Fibroblast of villous mesenchyme (primary cell): ENCODE measurements around the gene FSTL4. TPM values are rescaled to one million over a fixed set of nuclear protein-coding genes. Genes with fewer than 3 reads are reported as not detected.

Experiments
- DNase-seq: peaks from one replicate; pipeline ENCODE4 v3.0.0-alpha.2; 2010; ENCODE audit warnings: low read depth
- H3K4me3 ChIP-seq: 2 replicates; pipeline ENCODE4 v1.5.1; 2011; ENCODE audit warnings: low read depth, mild to moderate bottlenecking, low read length
- total RNA-seq: library from RNA; depleted of rRNA; stranded (reverse); fragments of >200 nt; gene quantifications from 2 replicates; pipeline ENCODE4 v1.2.3, GENCODE V29; 2012
- TF ChIP-seq, protein P1 (sequence below): IDR thresholded peaks from 2 replicates; pipeline ENCODE4 v1.5.1; 2012; ENCODE audit warnings: low read depth, mild to moderate bottlenecking, low read length; ENCODE audit not compliant: insufficient read depth

Gene FSTL4
- total RNA-seq, 1 donor, result not detected

DNA sequence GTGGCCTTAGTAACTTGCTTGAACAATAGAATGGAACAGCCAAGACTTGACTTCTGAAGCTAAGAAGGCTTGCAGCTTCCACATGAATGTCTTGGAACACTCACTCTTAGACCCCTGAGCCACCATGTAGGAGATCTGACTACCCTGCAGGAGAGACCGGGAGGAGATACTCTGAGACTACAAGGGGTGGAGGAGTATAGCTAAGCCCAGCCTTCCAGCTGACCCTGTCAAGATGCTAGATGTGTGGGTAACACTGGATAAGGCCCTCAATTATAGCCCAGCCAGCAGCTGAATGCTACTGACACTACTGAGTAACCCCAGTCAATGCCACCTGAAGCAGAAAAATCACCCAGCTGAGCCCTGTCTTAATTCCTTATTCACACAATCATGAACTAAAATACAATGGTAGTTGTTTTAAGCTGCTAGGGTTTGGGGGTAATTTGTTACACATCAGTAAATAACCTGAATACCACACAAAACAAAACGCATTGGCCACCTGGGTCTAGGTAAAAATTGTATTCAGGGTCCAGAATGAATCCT, 180.9 kb downstream of the FSTL4 start:
- no peak for DNase-seq
- no peak overlapping the region for H3K4me3 ChIP-seq
- TF ChIP-seq, protein P1, sequence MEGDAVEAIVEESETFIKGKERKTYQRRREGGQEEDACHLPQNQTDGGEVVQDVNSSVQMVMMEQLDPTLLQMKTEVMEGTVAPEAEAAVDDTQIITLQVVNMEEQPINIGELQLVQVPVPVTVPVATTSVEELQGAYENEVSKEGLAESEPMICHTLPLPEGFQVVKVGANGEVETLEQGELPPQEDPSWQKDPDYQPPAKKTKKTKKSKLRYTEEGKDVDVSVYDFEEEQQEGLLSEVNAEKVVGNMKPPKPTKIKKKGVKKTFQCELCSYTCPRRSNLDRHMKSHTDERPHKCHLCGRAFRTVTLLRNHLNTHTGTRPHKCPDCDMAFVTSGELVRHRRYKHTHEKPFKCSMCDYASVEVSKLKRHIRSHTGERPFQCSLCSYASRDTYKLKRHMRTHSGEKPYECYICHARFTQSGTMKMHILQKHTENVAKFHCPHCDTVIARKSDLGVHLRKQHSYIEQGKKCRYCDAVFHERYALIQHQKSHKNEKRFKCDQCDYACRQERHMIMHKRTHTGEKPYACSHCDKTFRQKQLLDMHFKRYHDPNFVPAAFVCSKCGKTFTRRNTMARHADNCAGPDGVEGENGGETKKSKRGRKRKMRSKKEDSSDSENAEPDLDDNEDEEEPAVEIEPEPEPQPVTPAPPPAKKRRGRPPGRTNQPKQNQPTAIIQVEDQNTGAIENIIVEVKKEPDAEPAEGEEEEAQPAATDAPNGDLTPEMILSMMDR, result no peak

- no peak for DNase-seq
- TF ChIP-seq, protein P1, result no peak
- no peak overlapping the region for H3K4me3 ChIP-seq
Observed at GRCh38 chr5:133430095-133430494, 182.2 kb downstream of the FSTL4 start.

GRCh38 chr5:133429046-133429445, 183.3 kb downstream of the FSTL4 start:
- H3K4me3 ChIP-seq, result no peak overlapping the region
- no peak for DNase-seq
- TF ChIP-seq, protein P1, result no peak

DNA sequence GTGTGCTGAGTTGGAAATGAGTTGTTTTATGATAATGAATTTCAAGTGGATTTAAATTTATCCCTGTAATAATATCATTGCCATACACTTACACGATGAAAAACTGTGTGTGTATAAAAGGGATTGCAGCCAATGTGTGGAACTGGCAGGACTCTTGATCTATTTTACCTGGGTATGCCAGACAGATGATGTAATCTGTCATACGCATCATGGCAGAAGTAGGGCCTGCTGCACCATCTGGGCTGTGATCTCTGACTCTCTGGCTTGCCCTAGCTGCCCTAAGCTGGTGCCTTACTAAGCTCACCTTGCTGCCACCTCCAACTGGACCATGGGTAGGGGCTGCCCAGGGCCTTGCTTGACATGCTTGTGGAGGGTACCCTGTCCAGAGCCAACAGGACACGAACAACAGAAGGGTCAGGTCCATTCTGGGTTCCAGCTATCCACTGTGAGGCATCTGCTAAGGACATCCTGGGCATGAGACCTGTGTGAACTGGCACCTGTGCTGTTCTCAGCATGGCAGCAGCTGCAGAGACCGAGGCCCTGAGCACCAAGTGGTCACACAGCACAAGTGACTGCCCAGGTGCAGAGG, 184.2 kb downstream of the FSTL4 start:
- H3K4me3 ChIP-seq, result no peak overlapping the region
- DNase-seq, result no peak

GRCh38 chr5:133427121-133427777, 185.1 kb downstream of the FSTL4 start:
- DNase-seq, result peak; percentile 8
- TF ChIP-seq, protein P1, result no peak
- H3K4me3 ChIP-seq, result no peak overlapping the region

More for the DNA sequence above, 184.2 kb downstream of the FSTL4 start:
- TF ChIP-seq, protein P1, result no peak

DNA sequence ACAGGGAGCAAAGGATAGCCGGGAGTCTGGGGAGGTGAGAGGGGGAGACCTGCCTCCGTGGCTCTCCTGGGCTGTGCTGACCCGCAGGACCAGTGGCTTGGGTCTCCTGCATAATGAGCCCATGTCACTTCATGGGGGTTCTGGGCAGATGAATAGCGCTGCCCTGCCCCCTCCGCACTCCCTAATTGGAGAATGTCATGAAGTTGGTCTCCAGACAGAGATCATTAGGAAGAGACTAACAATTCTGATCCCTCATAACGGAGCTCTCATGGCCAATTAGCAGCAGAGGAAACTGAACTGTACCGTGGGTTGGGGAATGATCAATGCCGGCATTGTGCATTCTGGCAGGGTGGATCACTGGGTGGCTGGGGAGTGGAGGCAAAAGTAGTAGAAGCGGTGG, 186.1 kb downstream of the FSTL4 start:
- H3K4me3 ChIP-seq, result no peak overlapping the region
- no peak for DNase-seq
- TF ChIP-seq, protein P1, result no peak

GRCh38 chr5:133425764-133426163, 186.6 kb downstream of the FSTL4 start:
- TF ChIP-seq, protein P1, result no peak
- no peak for DNase-seq
- H3K4me3 ChIP-seq, result no peak overlapping the region
